Stimulated activated CD4-positive, alpha-beta T cell treated with anti-CD3 and anti-CD28 coated beads, Interleukin-15, amount 100 ng/mL, for 48 hours (primary cell): ENCODE results near the gene NPIPA8.
"Not testable (repeated sequence)": the region's sequence is repeated elsewhere in the genome, so short reads cannot be mapped to it uniquely, and the experiment has no call there.

Experiments used
- DNase-seq, 2 donors: peaks; one replicate each; pipeline ENCODE4 v3.0.0-alpha.2; 2020; ENCODE audit warnings: low read depth in 2 of 2

Gene NPIPA8

GRCh38 chr16:18276756-18277155 lies 59.8 kb downstream of the NPIPA8 start:
- not testable (repeated sequence) for DNase-seq

- DNase-seq, result not testable (repeated sequence)
These were observed 66.4 kb downstream of the NPIPA8 start for GRCh38 chr16:18270171-18270570.
